Stimulated activated CD8-positive, alpha-beta memory T cell treated with anti-CD3 and anti-CD28 coated beads, Interleukin-12 subunit alpha, Interleukin-12 subunit beta, amount 100 ng/mL, for 1 hour (primary cell): ENCODE results near the gene GMDS.

Experiments
- DNase-seq: peaks from one replicate; pipeline ENCODE4 v3.0.0-alpha.2; 2020; ENCODE audit warnings: low read depth

GMDS gene

GRCh38 chr6:1832844-1833787, 412.3 kb downstream of the GMDS start:
- DNase-seq, result no peak

- no peak for DNase-seq
Measured at GRCh38 chr6:1832358-1832757, 413.0 kb downstream of the GMDS start.

- no peak for DNase-seq
Measured at GRCh38 chr6:1827984-1828793, 417.2 kb downstream of the GMDS start.

DNA sequence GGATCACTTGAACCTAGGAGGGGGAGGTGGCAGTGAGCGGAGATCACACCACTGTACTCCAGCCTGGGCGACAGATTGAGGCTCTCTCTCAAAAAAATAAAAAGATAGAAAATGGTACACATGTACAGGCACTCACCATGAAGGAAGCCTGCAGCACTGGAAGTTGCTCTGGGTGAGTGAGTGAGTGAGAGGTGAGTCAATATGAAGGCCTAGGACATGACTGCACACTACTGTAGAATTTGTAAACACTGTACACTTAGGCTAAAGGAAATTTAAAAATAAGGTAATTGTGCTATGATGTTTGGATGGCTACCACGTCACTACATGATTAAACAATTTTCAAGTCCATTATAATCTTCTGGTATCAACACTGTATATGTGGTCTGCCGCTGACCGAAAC, 419.5 kb downstream of the GMDS start:
- no peak for DNase-seq

GRCh38 chr6:1825277-1825676, 420.1 kb downstream of the GMDS start:
- DNase-seq, result no peak

DNA sequence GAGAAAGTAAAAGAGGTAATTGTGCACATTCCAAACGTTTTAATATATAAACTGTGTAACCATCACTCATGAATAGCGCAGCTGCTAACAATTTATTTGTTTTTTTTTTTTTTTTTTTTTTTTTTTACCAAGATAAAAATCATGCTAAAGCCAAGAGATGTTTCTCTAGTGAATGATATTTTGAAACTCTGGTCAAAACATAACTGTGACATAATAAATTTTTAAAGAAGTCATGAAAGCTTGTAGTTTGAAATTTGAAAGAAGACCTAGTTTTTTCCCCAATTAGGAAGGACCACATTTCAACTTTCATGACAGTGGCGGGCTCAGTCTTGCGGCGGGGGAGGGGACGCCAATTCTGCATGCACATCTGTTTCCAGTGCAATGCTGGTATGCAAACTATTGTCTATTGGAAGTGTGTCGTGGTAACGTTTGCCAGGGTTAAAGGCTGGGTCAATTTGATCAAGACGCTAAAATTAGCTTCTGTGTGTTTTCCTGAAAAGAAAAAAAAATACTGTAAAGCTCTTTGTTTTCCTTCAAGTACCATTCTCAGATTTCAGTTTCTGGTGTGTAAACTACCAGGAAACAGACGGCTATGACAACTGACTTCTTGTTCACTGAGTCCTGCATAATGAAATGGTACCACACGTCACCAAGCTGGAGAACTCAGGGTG, 423.8 kb downstream of the GMDS start:
- DNase-seq, result no peak

DNA sequence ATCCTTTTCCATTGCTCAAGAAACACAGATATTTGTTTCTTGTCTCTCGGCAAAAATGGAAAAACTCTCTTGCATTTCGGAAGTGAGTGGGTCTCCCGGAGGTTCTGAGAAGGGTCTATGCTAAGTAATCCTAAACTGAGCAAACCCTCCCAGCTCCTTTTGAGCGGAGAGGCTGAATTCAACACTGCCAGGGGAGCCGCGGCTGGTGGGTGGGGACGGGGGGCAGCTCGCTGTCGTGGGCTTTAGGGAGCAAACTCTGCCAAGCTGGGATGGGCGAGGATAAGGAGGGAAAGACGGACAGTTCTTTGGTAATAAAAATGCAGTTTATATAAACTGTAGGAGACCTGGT, 424.3 kb downstream of the GMDS start:
- DNase-seq, result no peak

GRCh38 chr6:1820714-1821113, 424.7 kb downstream of the GMDS start:
- DNase-seq, result no peak

GRCh38 chr6:1820165-1820564, 425.2 kb downstream of the GMDS start:
- DNase-seq, result no peak

GRCh38 chr6:1819007-1819406, 426.4 kb downstream of the GMDS start:
- no peak for DNase-seq

DNA sequence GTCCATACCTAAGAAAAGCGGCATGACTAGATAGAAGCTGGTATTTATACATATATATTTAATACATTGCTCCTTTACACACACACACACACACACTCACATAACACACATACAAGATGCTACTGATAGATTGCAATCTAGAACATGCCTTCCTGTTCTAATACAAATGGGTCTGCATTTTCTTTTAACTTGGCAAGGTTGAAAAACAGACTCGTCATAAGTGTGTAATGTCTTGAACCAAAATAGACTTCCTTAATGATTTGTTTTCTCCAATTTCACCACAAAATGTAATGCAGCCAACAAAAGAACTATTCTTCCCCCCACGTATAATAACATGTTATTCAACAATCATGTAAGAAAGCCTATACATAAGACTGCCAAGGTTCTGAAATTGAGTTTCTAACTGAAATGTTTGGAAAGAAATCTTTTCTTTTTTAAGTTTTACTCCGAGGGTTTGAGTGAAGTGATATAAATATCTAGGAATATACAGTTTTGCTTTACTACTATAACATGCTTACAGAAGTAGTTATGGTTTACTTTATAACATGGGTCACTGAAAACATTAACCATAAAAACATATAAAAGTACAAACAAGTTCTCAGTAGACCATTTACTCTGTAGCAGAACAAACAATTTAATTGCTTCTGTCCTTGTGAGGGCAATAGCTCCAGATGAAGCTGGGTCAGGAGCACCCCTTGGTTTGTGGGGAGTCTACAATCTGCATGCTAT, 428.2 kb downstream of the GMDS start:
- DNase-seq, result no peak

DNA sequence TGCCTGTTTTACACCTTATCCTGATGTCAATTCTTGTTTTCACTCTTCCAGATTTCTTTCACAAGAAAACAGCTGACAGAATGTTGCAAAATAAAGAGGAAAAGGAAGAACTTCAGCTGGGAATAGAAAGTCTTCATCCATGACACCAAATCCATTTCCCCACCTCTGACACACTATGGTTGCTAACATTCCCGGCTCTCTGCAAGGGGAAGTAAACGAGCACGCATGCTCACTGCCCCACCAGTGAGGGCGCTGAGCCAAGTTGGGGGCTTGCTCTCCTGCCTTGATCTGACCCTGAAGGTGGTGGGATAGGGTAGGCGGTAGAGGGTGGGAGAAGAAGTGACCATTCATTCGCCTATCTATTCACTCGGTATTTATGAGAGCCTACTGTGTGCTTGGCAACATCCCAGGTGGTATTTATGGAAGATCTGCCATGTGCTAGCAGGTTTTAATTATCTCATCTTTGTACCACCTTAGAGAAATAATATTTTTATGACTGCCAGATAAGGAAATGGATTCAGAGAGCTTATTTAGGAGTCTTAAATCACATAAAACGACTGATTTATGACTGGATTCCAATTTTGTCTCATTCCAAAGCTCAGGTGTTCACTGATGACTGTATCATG, 429.5 kb downstream of the GMDS start:
- no peak for DNase-seq

DNA sequence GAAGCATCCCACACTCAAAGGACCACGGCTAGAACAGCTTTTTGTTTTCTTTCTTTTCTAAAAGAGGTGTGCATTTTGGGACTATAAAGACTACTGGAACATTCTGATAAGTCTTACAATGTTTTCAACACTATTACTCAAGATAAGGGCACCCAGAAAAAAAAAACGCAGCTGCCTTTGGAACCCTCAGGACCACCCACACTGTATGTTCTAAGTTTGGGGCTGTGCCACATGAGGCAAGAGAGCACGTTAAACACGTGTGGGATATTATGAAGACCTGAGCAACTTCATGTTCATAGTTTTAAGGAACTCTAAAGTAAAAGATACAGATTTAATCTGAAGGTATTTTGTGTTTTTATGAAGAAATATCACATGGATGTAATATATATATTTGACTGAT, 431.1 kb downstream of the GMDS start:
- DNase-seq, result no peak

GRCh38 chr6:1812487-1812886, 432.9 kb downstream of the GMDS start:
- DNase-seq, result no peak

- no peak for DNase-seq
Measured at GRCh38 chr6:1812034-1812433, 433.4 kb downstream of the GMDS start.

- DNase-seq, result no peak
Measured at GRCh38 chr6:1810880-1811279, 434.5 kb downstream of the GMDS start.

DNA sequence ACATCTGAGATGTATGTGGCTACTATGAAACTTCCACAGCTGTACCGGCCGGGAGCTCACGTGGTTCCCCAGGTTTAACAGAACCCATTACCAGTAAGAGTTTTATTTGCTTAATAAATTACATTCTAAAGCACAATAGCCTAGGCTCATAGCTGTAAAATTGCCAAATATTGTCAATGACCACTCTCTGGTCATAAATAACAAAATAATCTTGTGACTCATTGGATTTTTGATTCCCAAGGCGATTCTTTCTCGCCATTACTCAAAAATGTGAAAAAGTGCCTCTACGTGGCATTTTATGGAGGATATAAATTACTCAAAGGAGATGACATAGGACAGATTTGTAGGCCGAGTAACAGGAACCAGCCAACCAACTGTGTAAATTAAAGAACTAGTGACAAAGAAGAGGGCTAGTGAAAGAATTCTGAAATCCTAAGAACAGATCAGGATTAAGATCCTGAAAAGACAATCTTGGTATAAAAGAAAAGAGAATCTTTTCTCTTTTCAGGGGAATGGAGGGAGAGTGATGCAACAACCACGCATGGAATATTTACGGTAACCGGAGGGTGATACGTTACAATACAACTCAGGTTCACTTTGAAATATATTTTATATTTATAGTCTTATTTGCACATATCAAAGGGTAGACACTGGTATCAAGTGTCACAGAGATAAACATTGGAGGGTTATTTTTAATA, 436.0 kb downstream of the GMDS start:
- DNase-seq, result no peak

GRCh38 chr6:1806935-1807334, 438.5 kb downstream of the GMDS start:
- DNase-seq, result no peak

GRCh38 chr6:1802491-1803395, 442.7 kb downstream of the GMDS start:
- no peak for DNase-seq

GRCh38 chr6:1801401-1801800, 444.0 kb downstream of the GMDS start:
- DNase-seq, result no peak
